Neuronal stem cell (in vitro differentiated cells): ENCODE data around the gene STK39.
A peak's percentile ranks its signal among the peaks of the same experiment; 100 is the strongest.

Source experiments
- DNase-seq: peaks from one replicate; pipeline ENCODE4 v3.0.0-alpha.2; 2013; ENCODE audit warnings: low spot score
- H2AFZ ChIP-seq: one replicate; pipeline ENCODE4 v1.6.1; 2013; ENCODE audit warnings: mild to moderate bottlenecking, low read length, inconsistent platforms
- H2AK5ac ChIP-seq: 2 replicates; pipeline ENCODE4 v1.6.1; 2013; ENCODE audit warnings: low read depth, mild to moderate bottlenecking, inconsistent platforms, low read length, moderate library complexity, mixed read lengths
- H2BK120ac ChIP-seq: 2 replicates; pipeline ENCODE4 v1.6.1; 2013; ENCODE audit warnings: low read depth, mild to moderate bottlenecking, inconsistent platforms, low read length, moderate library complexity, mixed read lengths
- H2BK12ac ChIP-seq: one replicate; pipeline ENCODE4 v1.6.1; 2013; ENCODE audit warnings: low read length, inconsistent platforms
- H2BK15ac ChIP-seq: 2 replicates; pipeline ENCODE4 v1.6.1; 2013; ENCODE audit warnings: mild to moderate bottlenecking, low read length, inconsistent platforms, mixed read lengths
- H2BK5ac ChIP-seq: one replicate; pipeline ENCODE4 v1.6.1; 2013; ENCODE audit warnings: inconsistent platforms, mild to moderate bottlenecking, low read length, moderate library complexity
- H3K14ac ChIP-seq: one replicate; pipeline ENCODE4 v1.6.1; 2013; ENCODE audit warnings: low read length, inconsistent platforms
- H3K18ac ChIP-seq: 2 replicates; pipeline ENCODE4 v1.6.1; 2013; ENCODE audit warnings: low read length, inconsistent platforms
- H3K23ac ChIP-seq: 2 replicates; pipeline ENCODE4 v1.6.1; 2013; ENCODE audit warnings: low read depth, mild to moderate bottlenecking, mixed read lengths, low read length, inconsistent platforms; ENCODE audit not compliant: poor library complexity
- H3K27ac ChIP-seq: replicated peaks from 3 replicates; pipeline ENCODE4 v1.5.1; 2013; ENCODE audit warnings: low read length, inconsistent platforms
- H3K27me3 ChIP-seq, 3 experiments: 2 replicates each; pipeline ENCODE4 v1.6.1; 2013; ENCODE audit warnings: low read length in 3 of 3, mild to moderate bottlenecking in 2 of 3, inconsistent platforms in 1 of 3, low read depth in 1 of 3, mixed read lengths in 1 of 3, moderate library complexity in 1 of 3; ENCODE audit not compliant: control insufficient read depth in 3 of 3, insufficient read depth in 3 of 3
- H3K36me3 ChIP-seq, 2 donors: replicated peaks in 1 of 2; 2 replicates each; pipeline ENCODE4 v1.6.1; 2013; ENCODE audit warnings: low read length in 2 of 2; ENCODE audit not compliant: control insufficient read depth in 2 of 2, insufficient read depth in 2 of 2
- H3K4ac ChIP-seq: 2 replicates; pipeline ENCODE4 v1.6.1; 2013; ENCODE audit warnings: inconsistent platforms, mild to moderate bottlenecking, low read length, moderate library complexity
- H3K4me1 ChIP-seq, 2 donors: 1 replicate in 1 of 2; 2 replicates in 1 of 2; pipeline ENCODE4 v1.6.1; 2013; ENCODE audit warnings: low read length in 2 of 2, low read depth in 1 of 2; ENCODE audit not compliant: control insufficient read depth in 2 of 2, insufficient read depth in 1 of 2
- H3K4me2 ChIP-seq: one replicate; pipeline ENCODE4 v1.6.1; 2013; ENCODE audit warnings: mild to moderate bottlenecking, low read length, inconsistent platforms; ENCODE audit not compliant: insufficient read depth, poor library complexity, severe bottlenecking
- H3K4me3 ChIP-seq, 2 donors: 2 replicates each; pipeline ENCODE4 v1.5.1; 2013; ENCODE audit warnings: low read length in 2 of 2, mild to moderate bottlenecking in 2 of 2, inconsistent platforms in 1 of 2, moderate library complexity in 1 of 2
- H3K79me1 ChIP-seq: one replicate; pipeline ENCODE4 v1.6.1; 2013; ENCODE audit warnings: low read depth, mild to moderate bottlenecking, inconsistent platforms, low read length, moderate library complexity
- H3K9ac ChIP-seq: one replicate; pipeline ENCODE4 v1.6.1; 2013; ENCODE audit warnings: mild to moderate bottlenecking, low read depth, low read length, inconsistent platforms; ENCODE audit not compliant: poor library complexity
- H3K9me3 ChIP-seq, 2 donors: replicated peaks in 1 of 2; 2 replicates each; pipeline versions ENCODE3 to v1.6.1; 2013; ENCODE audit warnings: low read length in 2 of 2, mild to moderate bottlenecking in 2 of 2, inconsistent platforms in 1 of 2, low read depth in 1 of 2, mixed read lengths in 1 of 2, moderate library complexity in 1 of 2; ENCODE audit not compliant: control insufficient read depth in 2 of 2, insufficient read depth in 1 of 2
- H4K8ac ChIP-seq: one replicate; pipeline ENCODE4 v1.6.1; 2013; ENCODE audit warnings: low read depth, mild to moderate bottlenecking, inconsistent platforms, low read length, moderate library complexity
- H4K91ac ChIP-seq: one replicate; pipeline ENCODE4 v1.6.1; 2013; ENCODE audit warnings: low read length, low read depth, mild to moderate bottlenecking, inconsistent platforms; ENCODE audit not compliant: poor library complexity
- WGBS, 2 donors: extraction: QIAGEN DNeasy Blood & Tissue Kit; methylation state at CpG; one replicate each; pipeline ENCODE4 v1.1.7; 2013; ENCODE audit warnings: missing lambda C conversion rate in 2 of 2, mixed read lengths in 1 of 2; ENCODE audit not compliant: insufficient read length in 2 of 2, insufficient replicate concordance in 1 of 2; ENCODE audit errors: extremely low coverage in 2 of 2; 5-methylcytosine and 5-hydroxymethylcytosine counted together

The STK39 gene

GRCh38 chr2:168233166-168233565 lies 14.2 kb downstream of the STK39 start:
- Histone ChIP-seq H2BK120ac (no peak overlapping the region), H3K27me3 (no peaks in the 10 kb centered on the region), H2BK15ac (no peak overlapping the region), H4K91ac (no peak overlapping the region), H2AK5ac (no peak overlapping the region), H2AFZ (no peak overlapping the region), H3K36me3 (peaks cover 2 to 20% of the 10 kb centered on the region in 2 donors), H3K9ac (no peak overlapping the region), H3K9me3 (peaks cover 5 to 6% of the 10 kb centered on the region in 2 donors), H3K79me1 (no peaks in the 10 kb centered on the region), H3K23ac (no peak overlapping the region), H2BK5ac (no peak overlapping the region), H3K18ac (no peak overlapping the region), H3K4ac (no peak overlapping the region), H3K27ac (no peak overlapping the region), H3K4me2 (no peak overlapping the region), H4K8ac (no peak overlapping the region), H3K14ac (no peak overlapping the region), H3K4me1 (no peaks in the 10 kb centered on the region), H3K4me3 (no peak overlapping the region), H2BK12ac (no peak overlapping the region)
- DNase-seq: no peak
- WGBS, 2 donors: no CpG with 5 or more reads among the region's 2 CpGs

- Histone ChIP-seq H3K4ac (peak overlapping the region; percentile 53), H3K23ac (no peak overlapping the region), H4K8ac (no peak overlapping the region), H3K4me1 (no peaks in the 10 kb centered on the region), H3K27me3 (no peaks in the 10 kb centered on the region), H2BK12ac (no peak overlapping the region), H4K91ac (no peak overlapping the region), H2BK5ac (no peak overlapping the region), H2BK15ac (no peak overlapping the region), H3K4me2 (no peak overlapping the region), H3K18ac (no peak overlapping the region), H3K36me3 (peaks cover 2 to 22% of the 10 kb centered on the region in 2 donors), H2AFZ (no peak overlapping the region), H3K4me3 (no peak overlapping the region), H3K27ac (no peak overlapping the region), H2BK120ac (no peak overlapping the region), H3K14ac (no peak overlapping the region), H3K9me3 (peaks cover 5 to 6% of the 10 kb centered on the region in 2 donors), H3K9ac (no peak overlapping the region), H3K79me1 (no peaks in the 10 kb centered on the region), H2AK5ac (no peak overlapping the region)
- no CpG with 5 or more reads among the region's 7 CpGs for WGBS, 2 donors
- no peak for DNase-seq
Measured at GRCh38 chr2:168231609-168232241, 15.7 kb downstream of the STK39 start.

DNA sequence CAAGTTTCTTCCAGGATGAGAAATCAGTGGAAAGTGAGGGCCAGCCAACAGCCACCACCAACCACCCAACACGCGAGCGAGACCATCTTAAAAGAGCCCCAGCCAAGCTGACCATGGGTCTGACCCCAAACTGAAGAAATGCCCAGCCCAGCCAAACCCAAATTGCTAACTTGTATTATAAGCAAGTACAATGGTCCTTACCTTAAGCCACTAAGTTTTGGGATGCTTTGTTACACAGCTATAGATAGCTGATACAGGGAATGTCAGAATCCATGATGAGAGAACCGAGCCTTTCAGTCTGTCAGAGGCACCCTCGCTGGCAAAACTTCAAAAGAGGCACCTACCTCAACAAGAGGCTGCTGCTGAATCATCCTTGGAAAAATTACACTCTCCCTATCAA lies 17.0 kb downstream of the STK39 start:
- no peaks in the 10 kb centered on the region for H3K4me1 ChIP-seq
- no peak overlapping the region for H2AK5ac ChIP-seq
- no peak overlapping the region for H3K9ac ChIP-seq
- H3K4ac ChIP-seq: no peak overlapping the region
- no CpG with 5 or more reads among the region's 5 CpGs for WGBS, 2 donors
- peaks cover 5 to 6% of the 10 kb centered on the region in 2 donors for H3K9me3 ChIP-seq
- no peak overlapping the region for H3K27ac ChIP-seq
- no peak overlapping the region for H2AFZ ChIP-seq
- H3K14ac ChIP-seq: no peak overlapping the region
- H2BK15ac ChIP-seq: no peak overlapping the region
- no peak overlapping the region for H3K23ac ChIP-seq
- H4K91ac ChIP-seq: no peak overlapping the region
- H3K4me2 ChIP-seq: no peak overlapping the region
- no peak overlapping the region for H2BK120ac ChIP-seq
- H3K27me3 ChIP-seq: no peaks in the 10 kb centered on the region
- no peak overlapping the region for H3K18ac ChIP-seq
- H4K8ac ChIP-seq: no peak overlapping the region
- no peak overlapping the region for H2BK5ac ChIP-seq
- no peak overlapping the region for H2BK12ac ChIP-seq
- no peak overlapping the region for H3K4me3 ChIP-seq
- DNase-seq: no peak
- peaks cover 2 to 22% of the 10 kb centered on the region in 2 donors for H3K36me3 ChIP-seq
- no peaks in the 10 kb centered on the region for H3K79me1 ChIP-seq

- Histone ChIP-seq H3K4me3 (no peak overlapping the region), H3K23ac (no peak overlapping the region), H3K14ac (no peak overlapping the region), H3K27me3 (no peaks in the 10 kb centered on the region), H3K4ac (no peak overlapping the region), H2BK12ac (no peak overlapping the region), H3K4me1 (peaks cover 0 to 16% of the 10 kb centered on the region in 2 donors), H3K4me2 (no peak overlapping the region), H3K27ac (no peak overlapping the region), H4K8ac (no peak overlapping the region), H3K36me3 (peaks cover 0 to 8% of the 10 kb centered on the region in 2 donors), H3K9me3 (no peaks in the 10 kb centered on the region), H3K79me1 (no peaks in the 10 kb centered on the region), H2BK5ac (no peak overlapping the region), H2BK15ac (no peak overlapping the region), H2BK120ac (no peak overlapping the region), H3K18ac (no peak overlapping the region), H2AFZ (no peak overlapping the region), H4K91ac (no peak overlapping the region), H3K9ac (no peak overlapping the region), H2AK5ac (no peak overlapping the region)
- no CpG with 5 or more reads among the region's 2 CpGs for WGBS, 2 donors
- no peak for DNase-seq
Measured at GRCh38 chr2:168224346-168224745, 23.0 kb downstream of the STK39 start.
